A549 (cell line): ENCODE data around the gene PRSS2. TPM values are rescaled to one million over a fixed set of nuclear protein-coding genes. Genes with fewer than 3 reads are reported as not detected.
"Not testable (repeated sequence)": the region's sequence is repeated elsewhere in the genome, so short reads cannot be mapped to it uniquely, and the experiment has no call there.

ENCODE experiments used
- ATAC-seq, 2 experiments: fragments of 200-7000 bp in 1 of 2; fragments of >200 bp in 1 of 2; cut with Nextera tagmentation in 1 of 2; cut with Tn5 transposase in 1 of 2; 3 replicates each; pipeline versions ENCODE4 v1.8.0 to v1.9.1; 2018 to 2020; ENCODE audit warnings: mild to moderate bottlenecking in 1 of 2, moderate library complexity in 1 of 2
- CTCF ChIA-PET: fragments of 300-600 bp; sonication (Branson Sonifier 250); formaldehyde crosslinking; extraction: SDS; loops from one replicate; lab custom pipeline; 2021; ENCODE audit warnings: antibody characterized with exemption, inconsistent platforms; lab: Yijun Ruan, JAX
- POLR2A ChIA-PET: fragments of 350-600 bp; formaldehyde crosslinking; extraction: SDS; loops from one replicate; lab custom pipeline; 2021; ENCODE audit warnings: antibody characterized with exemption, inconsistent platforms; lab: Yijun Ruan, JAX
- DNase-seq, 2 experiments: peaks; one replicate each; pipeline versions ENCODE4 v3.0.0 to v3.0.0-alpha.2; 2011 to 2016; ENCODE audit warnings: low read depth in 1 of 2, low spot score in 1 of 2
- FAIRE-seq: peaks from 2 replicates; lab custom pipeline; 2011; peaks lifted over from hg19 to GRCh38; lab: Jason Lieb, UNC
- H3K27ac ChIP-seq, 2 experiments: fragments of >200 bp; sonication (Bioruptor Twin); formaldehyde crosslinking; 3 replicates each; pipeline ENCODE4 v1.5.1; 2016 to 2017
- H3K4me1 ChIP-seq: fragments of >200 bp; sonication (Bioruptor Twin); formaldehyde crosslinking; 3 replicates; pipeline ENCODE4 v1.6.1; 2016
- H3K4me2 ChIP-seq: fragments of >200 bp; sonication (Bioruptor Twin); formaldehyde crosslinking; 3 replicates; pipeline ENCODE4 v1.6.1; 2016
- H3K4me3 ChIP-seq: fragments of >200 bp; sonication (Bioruptor Twin); formaldehyde crosslinking; 3 replicates; pipeline ENCODE4 v1.5.1; 2016
- H3K9me3 ChIP-seq: fragments of >200 bp; sonication (Bioruptor Twin); formaldehyde crosslinking; 3 replicates; pipeline ENCODE4 v1.6.1; 2016
- FOSB ChIP-seq: fragments of 250-450 bp; sonication (Bioruptor Pico); IDR thresholded peaks from 2 replicates; pipeline ENCODE4 v1.5.0; 2020; ENCODE audit warnings: mild to moderate bottlenecking, moderate library complexity
- FOSL2 ChIP-seq, 2 experiments: fragments of 450-650 bp in 1 of 2; fragments of >200 bp in 1 of 2; sonication (Bioruptor Twin) in 1 of 2; formaldehyde crosslinking; IDR thresholded peaks; 2 replicates each; pipeline versions ENCODE4 v1.5.0 to v1.6.1; 2016 to 2020; ENCODE audit warnings: mild to moderate bottlenecking in 1 of 2, moderate library complexity in 1 of 2
- GATA3 ChIP-seq: IDR thresholded peaks from 2 replicates; pipeline ENCODE4 v1.6.1; 2012; ENCODE audit warnings: borderline replicate concordance
- HEYL ChIP-seq: fragments of 250-450 bp; sonication (Bioruptor Pico); IDR thresholded peaks from 2 replicates; pipeline ENCODE4 v1.8.0; 2021; ENCODE audit warnings: mild to moderate bottlenecking, moderate library complexity
- HOXA7 ChIP-seq: fragments of 250-450 bp; sonication (Bioruptor Pico); IDR thresholded peaks from 2 replicates; pipeline ENCODE4 v1.5.0; 2020; ENCODE audit warnings: mild to moderate bottlenecking, moderate library complexity
- KDM1A ChIP-seq: fragments of 200-600 bp; sonication (generic); IDR thresholded peaks from 2 replicates; pipeline ENCODE4 v1.6.1; 2016; ENCODE audit warnings: low read depth, mild to moderate bottlenecking
- KDM5A ChIP-seq: fragments of 200-600 bp; sonication (generic); IDR thresholded peaks from 2 replicates; pipeline ENCODE4 v1.6.1; 2016; ENCODE audit warnings: antibody characterized with exemption, mild to moderate bottlenecking
- MAFK ChIP-seq: fragments of 450-650 bp; IDR thresholded peaks from 2 replicates; pipeline ENCODE4 v1.6.1; 2014; ENCODE audit not compliant: partially characterized antibody
- NPAS2 ChIP-seq: fragments of 250-450 bp; sonication (Bioruptor Pico); IDR thresholded peaks from 2 replicates; pipeline ENCODE4 v1.8.0; 2022; ENCODE audit warnings: mild to moderate bottlenecking, moderate library complexity, borderline replicate concordance
- NR3C1 ChIP-seq: fragments of >200 bp; sonication (Bioruptor Twin); formaldehyde crosslinking; IDR thresholded peaks from 3 replicates; pipeline ENCODE4 v1.6.1; 2017
- PBX3 ChIP-seq: IDR thresholded peaks from 2 replicates; pipeline ENCODE4 v1.6.1; 2012
- POLR2A ChIP-seq: IDR thresholded peaks from 2 replicates; pipeline ENCODE4 v1.6.1; 2012; ENCODE audit warnings: mild to moderate bottlenecking, low read length
- POLR2AphosphoS2 ChIP-seq: conservative IDR thresholded peaks from 2 replicates; pipeline ENCODE4 v1.6.1; 2012; ENCODE audit warnings: low read length, improper control_type of control experiment, inconsistent platforms
- RAD21 ChIP-seq, 2 experiments: fragments of >200 bp in 1 of 2; sonication (Bioruptor Twin) in 1 of 2; formaldehyde crosslinking in 1 of 2; IDR thresholded peaks in 1 of 2; conservative IDR thresholded peaks in 1 of 2; 2 replicates in 1 of 2; 3 replicates in 1 of 2; pipeline ENCODE4 v1.6.1; 2012 to 2018; ENCODE audit warnings: inconsistent platforms in 1 of 2
- RARB ChIP-seq: fragments of 250-450 bp; sonication (Bioruptor Pico); IDR thresholded peaks from 2 replicates; pipeline ENCODE4 v1.8.0; 2021; ENCODE audit warnings: mild to moderate bottlenecking, moderate library complexity
- RCOR1 ChIP-seq: fragments of 150-350 bp; IDR thresholded peaks from 2 replicates; pipeline ENCODE4 v1.6.1; 2014; ENCODE audit warnings: antibody characterized with exemption, low read length, low read depth
- SMC3 ChIP-seq: fragments of >200 bp; sonication (Bioruptor Twin); formaldehyde crosslinking; IDR thresholded peaks from 3 replicates; pipeline ENCODE4 v1.6.1; 2018; ENCODE audit warnings: inconsistent platforms
- SREBF2 ChIP-seq: fragments of 450-650 bp; IDR thresholded peaks from 2 replicates; pipeline ENCODE4 v1.6.1; 2014; ENCODE audit warnings: mild to moderate bottlenecking, moderate library complexity
- TFCP2L1 ChIP-seq: fragments of 250-450 bp; sonication (Bioruptor Pico); IDR thresholded peaks from 2 replicates; pipeline ENCODE4 v1.5.0; 2021; ENCODE audit warnings: mild to moderate bottlenecking
- TP53 ChIP-seq: fragments of 250-450 bp; sonication (Bioruptor Pico); IDR thresholded peaks from 2 replicates; pipeline ENCODE4 v1.5.0; 2021; ENCODE audit warnings: mild to moderate bottlenecking, moderate library complexity
- ZC3H11A ChIP-seq: fragments of 450-650 bp; IDR thresholded peaks from 2 replicates; pipeline ENCODE4 v1.6.1; 2014; ENCODE audit warnings: antibody characterized with exemption, mild to moderate bottlenecking
- ZNF302 ChIP-seq: fragments of 250-450 bp; sonication (Bioruptor Pico); IDR thresholded peaks from 2 replicates; pipeline ENCODE4 v1.9.0; 2021; ENCODE audit warnings: inconsistent platforms, mild to moderate bottlenecking, moderate library complexity
- WGBS: methylation state at CpG from one replicate; pipeline ENCODE4 v1.1.6; 2017; ENCODE audit errors: missing lambda C conversion rate; 5-methylcytosine and 5-hydroxymethylcytosine counted together
- polyA plus RNA-seq, 4 experiments: library from polyadenylated mRNA; depleted of rRNA in 3 of 4; stranded (reverse); fragments of >200 nt; fragmentation: RNase III in 1 of 4; extraction: RNeasy Plus Mini Kit Qiagen cat#74134 plus additional on column Dnase treatment in 1 of 4; gene quantifications; 2 replicates in 3 of 4; 3 replicates in 1 of 4; pipeline ENCODE4 v1.2.3, GENCODE V29; 2011 to 2017
- TF ChIP-seq, protein P1 (sequence below): fragments of 150-350 bp; IDR thresholded peaks from 2 replicates; pipeline ENCODE4 v1.6.1; 2014; ENCODE audit warnings: low read depth, mild to moderate bottlenecking, low read length
- TF ChIP-seq, protein P2 (sequence below): fragments of 250-450 bp; sonication (Bioruptor Pico); IDR thresholded peaks from 2 replicates; pipeline ENCODE4 v1.5.0; 2020; ENCODE audit warnings: low read depth, mild to moderate bottlenecking, moderate library complexity

The PRSS2 gene
- polyA plus RNA-seq, 2 of the 4 experiments (the other 2 are of a cell fraction): not detected

DNA sequence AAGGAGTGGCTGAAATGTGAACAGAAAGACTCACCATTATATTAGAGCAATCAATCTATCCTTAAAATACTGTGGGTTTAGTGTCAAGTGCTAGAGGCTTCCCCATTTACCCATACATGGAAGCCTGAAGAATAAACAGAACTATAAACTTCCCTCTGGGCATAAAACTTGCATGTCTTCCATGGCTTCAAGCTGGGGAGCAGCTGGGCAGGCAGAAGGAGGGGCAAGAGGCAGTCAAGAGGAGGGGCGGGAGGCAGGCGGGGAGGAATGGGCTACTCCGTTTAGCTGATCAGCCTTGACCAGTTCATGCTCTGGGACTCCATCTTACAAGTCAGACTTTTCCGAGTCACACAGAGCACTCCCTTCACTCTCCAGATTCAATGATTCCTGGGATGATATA is 25.0 kb upstream of the PRSS2 start:
- no peak overlapping the region for H3K27ac ChIP-seq
- DNase-seq: no peak
- no peak for ATAC-seq
- ChIA-PET POLR2A (no interaction called here), CTCF (no interaction called here)
- no peak for FAIRE-seq
- no peaks in the 10 kb centered on the region for H3K4me1 ChIP-seq
- TF ChIP-seq NPAS2 (CRISPR knock-in tag) (no peak), RARB (CRISPR knock-in tag) (no peak), ZC3H11A (no peak), FOSB (CRISPR knock-in tag) (no peak), KDM1A (no peak), SMC3 (no peak), ZNF302 (CRISPR knock-in tag) (no peak), FOSL2 (IDR thresholded peaks at IDR 0.05) (no peak), FOSL2 (CRISPR knock-in tag; IDR thresholded peaks at IDR 0.05) (no peak), POLR2A (no peak), RAD21 (conservative IDR thresholded peaks at IDR 0.05 in 1 of 2, IDR thresholded peaks at IDR 0.05 in 1 of 2) (no peak), PBX3 (no peak), GATA3 (no peak)
- TF ChIP-seq, protein P1, sequence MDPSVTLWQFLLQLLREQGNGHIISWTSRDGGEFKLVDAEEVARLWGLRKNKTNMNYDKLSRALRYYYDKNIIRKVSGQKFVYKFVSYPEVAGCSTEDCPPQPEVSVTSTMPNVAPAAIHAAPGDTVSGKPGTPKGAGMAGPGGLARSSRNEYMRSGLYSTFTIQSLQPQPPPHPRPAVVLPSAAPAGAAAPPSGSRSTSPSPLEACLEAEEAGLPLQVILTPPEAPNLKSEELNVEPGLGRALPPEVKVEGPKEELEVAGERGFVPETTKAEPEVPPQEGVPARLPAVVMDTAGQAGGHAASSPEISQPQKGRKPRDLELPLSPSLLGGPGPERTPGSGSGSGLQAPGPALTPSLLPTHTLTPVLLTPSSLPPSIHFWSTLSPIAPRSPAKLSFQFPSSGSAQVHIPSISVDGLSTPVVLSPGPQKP: no peak
- 36% methylated on average over 4 of the region's 4 CpGs for WGBS
- no peak overlapping the region for H3K4me3 ChIP-seq
- no peak overlapping the region for H3K4me2 ChIP-seq
- no peaks in the 10 kb centered on the region for H3K9me3 ChIP-seq

GRCh38 chr7:142746264-142746663 is 24.5 kb upstream of the PRSS2 start:
- Histone ChIP-seq H3K4me1 (no peaks in the 10 kb centered on the region), H3K27ac (no peak overlapping the region)
- WGBS: 2% methylated on average over 3 of the region's 3 CpGs
- no peak for FAIRE-seq
- no peak for ATAC-seq
- TF ChIP-seq GATA3: no peak
- no peak for TF ChIP-seq TFCP2L1 (CRISPR knock-in tag)
- no peak for TF ChIP-seq HEYL
- TF ChIP-seq KDM5A: no peak
- no peak for TF ChIP-seq HOXA7
- TF ChIP-seq, protein P2, sequence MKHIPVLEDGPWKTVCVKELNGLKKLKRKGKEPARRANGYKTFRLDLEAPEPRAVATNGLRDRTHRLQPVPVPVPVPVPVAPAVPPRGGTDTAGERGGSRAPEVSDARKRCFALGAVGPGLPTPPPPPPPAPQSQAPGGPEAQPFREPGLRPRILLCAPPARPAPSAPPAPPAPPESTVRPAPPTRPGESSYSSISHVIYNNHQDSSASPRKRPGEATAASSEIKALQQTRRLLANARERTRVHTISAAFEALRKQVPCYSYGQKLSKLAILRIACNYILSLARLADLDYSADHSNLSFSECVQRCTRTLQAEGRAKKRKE (CRISPR knock-in tag): no peak
- no peak for TF ChIP-seq POLR2AphosphoS2
- TF ChIP-seq SREBF2: no peak
- TF ChIP-seq TP53 (CRISPR knock-in tag): no peak
- TF ChIP-seq MAFK: no peak
- no peak for TF ChIP-seq RCOR1
- no peak for TF ChIP-seq NR3C1
- TF ChIP-seq, all 56 proteins: peak for 0
- POLR2A ChIA-PET: no interaction called here
- no peak overlapping the region for H3K4me2 ChIP-seq
- no peak overlapping the region for H3K4me3 ChIP-seq
- H3K9me3 ChIP-seq: no peaks in the 10 kb centered on the region
- CTCF ChIA-PET: no interaction called here
- DNase-seq: no peak

- CTCF ChIA-PET: interaction anchor here (1.3 kb wide), 1 partner anchor 35 kb away, joined by 3 read pairs; no protein-coding TSS in a partner anchor
- H3K27ac ChIP-seq, H3K4me3 ChIP-seq, DNase-seq, ATAC-seq, H3K9me3 ChIP-seq, POLR2A ChIA-PET, H3K4me1 ChIP-seq, FAIRE-seq, H3K4me2 ChIP-seq: not testable (repeated sequence)
- 0% methylated on average over 2 of the region's 2 CpGs for WGBS
These were observed 22.4 kb upstream of the PRSS2 start for GRCh38 chr7:142748410-142748809.
